ENCODE results near the gene EID3.
"Not testable (repeated sequence)": the region's sequence is repeated elsewhere in the genome, so short reads cannot be mapped to it uniquely, and the experiment has no call there.

The EID3 gene

GRCh38 chr12:104303538-104304151, at the start of gene EID3:
Gene EID3 (plus strand): TSS chr12:104303739. CDS start chr12:104303935, 196 bp downstream.
- peak; percentile 94 for DNase-seq

- DNase-seq: no peak
Observed at GRCh38 chr12:104257913-104258472, 45.5 kb upstream of the EID3 start.

- no peak for DNase-seq
Observed at GRCh38 chr12:104258476-104259067, 45.0 kb upstream of the EID3 start.

- no peak for DNase-seq
Observed at GRCh38 chr12:104263026-104263425, 40.5 kb upstream of the EID3 start.

- DNase-seq: no peak
Observed at GRCh38 chr12:104263580-104264358, 39.8 kb upstream of the EID3 start.

GRCh38 chr12:104265436-104265835, 38.1 kb upstream of the EID3 start:
- not testable (repeated sequence) for DNase-seq

- DNase-seq: no peak
Observed at GRCh38 chr12:104272938-104273337, 30.6 kb upstream of the EID3 start.

GRCh38 chr12:104273503-104273902, 30.0 kb upstream of the EID3 start:
- no peak for DNase-seq

- DNase-seq: no peak
Observed at GRCh38 chr12:104274811-104275210, 28.7 kb upstream of the EID3 start.

- DNase-seq: no peak
Observed at GRCh38 chr12:104275689-104276088, 27.9 kb upstream of the EID3 start.

GRCh38 chr12:104276273-104277131, 27.0 kb upstream of the EID3 start:
- no peak for DNase-seq

GRCh38 chr12:104279164-104279563, 24.4 kb upstream of the EID3 start:
- no peak for DNase-seq

GRCh38 chr12:104280111-104280510, 23.4 kb upstream of the EID3 start:
- no peak for DNase-seq

- no peak for DNase-seq
Observed at GRCh38 chr12:104280717-104281458, 22.7 kb upstream of the EID3 start.

GRCh38 chr12:104281636-104282035, 21.9 kb upstream of the EID3 start:
- DNase-seq: no peak

GRCh38 chr12:104282109-104282508, 21.4 kb upstream of the EID3 start:
- DNase-seq: no peak

GRCh38 chr12:104285740-104286515, 17.6 kb upstream of the EID3 start:
- DNase-seq: peak; percentile 24

- DNase-seq: peak; percentile 96
Observed at GRCh38 chr12:104286516-104287482, 16.7 kb upstream of the EID3 start.

- DNase-seq: peak; percentile 93
Observed at GRCh38 chr12:104288635-104289274, 14.8 kb upstream of the EID3 start.

Data from activated CD4-positive, alpha-beta T cell treated with anti-CD3 and anti-CD28 coated beads, Interleukin-2, Interleukin-6, amounts not matched to agents 100 ng/mL and 50 ng/mL, durations not matched to agents 16 hours and 8 hours (primary cell).